ENCODE results near the gene ZNF444. TPM values are rescaled to one million over a fixed set of nuclear protein-coding genes. Genes with fewer than 3 reads are reported as not detected.

Gene ZNF444
- polyA plus RNA-seq, 1 donor (not counting 4 experiments of a cell fraction or from before 2014, with no cell fraction given) = 9.1 TPM

DNA sequence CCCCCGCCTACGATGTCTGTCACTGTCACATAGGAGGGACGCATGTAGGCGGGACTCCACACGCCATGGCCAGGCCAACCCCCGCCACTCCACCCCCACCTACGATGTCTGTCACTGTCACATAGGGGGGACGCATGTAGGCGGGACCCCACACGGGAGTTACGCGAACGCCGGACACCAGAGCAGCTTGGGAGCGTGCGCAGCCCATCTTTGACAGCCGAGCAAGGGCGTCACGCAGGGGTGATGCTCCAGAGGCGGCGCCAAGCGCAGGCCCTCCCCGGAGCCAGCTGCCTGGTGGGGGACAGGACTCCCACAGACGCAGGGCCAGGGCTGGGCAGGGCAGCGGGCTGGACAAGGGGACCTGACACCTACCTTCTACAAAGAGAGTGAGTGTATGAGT lies 40.0 kb upstream of the ZNF444 start:
- Histone ChIP-seq H3K4me1 (ENCODE audit: control insufficient read depth, extremely low read depth, insufficient read depth, low read length) (peaks cover 3% of the 10 kb centered on the region), H3K9me1 (ENCODE audit: control insufficient read depth, extremely low read depth, insufficient read depth, low read length) (no peaks in the 10 kb centered on the region), H3K36me3 (ENCODE audit: control insufficient read depth in 2 of 2, extremely low read depth in 1 of 2, insufficient read depth in 2 of 2, low read length in 2 of 2) (peaks cover 11 to 16% of the 10 kb centered on the region in 2 experiments), H3K27me3 (ENCODE audit: control insufficient read depth, extremely low read depth, insufficient read depth, low read length) (no peaks in the 10 kb centered on the region), H3K9ac (ENCODE audit: control insufficient read depth, extremely low read depth, insufficient read depth, low read length) (no peak overlapping the region), H2AFZ (ENCODE audit: control insufficient read depth, low read length) (no peak overlapping the region), H3K9me3 (ENCODE audit: control insufficient read depth, low read depth, low read length) (no peaks in the 10 kb centered on the region), H3K27ac (ENCODE audit: control insufficient read depth, insufficient read depth, low read length) (no peak overlapping the region), H3K4me3 (ENCODE audit: control insufficient read depth in 2 of 3, extremely low read depth in 1 of 3, insufficient read depth in 2 of 3, low read depth in 1 of 3, low read length in 3 of 3) (no peak overlapping the region), H4K20me1 (ENCODE audit: control insufficient read depth, extremely low read depth, insufficient read depth, low read length) (peaks cover 14% of the 10 kb centered on the region), H3K79me2 (ENCODE audit: control insufficient read depth, insufficient read depth, low read length) (peaks cover 68% of the 10 kb centered on the region), H3K4me2 (ENCODE audit: control insufficient read depth, extremely low read depth, insufficient read depth, low read depth, low read length) (no peak overlapping the region)
- DNase-seq (ENCODE audit: low read depth, low spot score) = no peak
- TF ChIP-seq EZH2 (IDR thresholded peaks at IDR 0.05; ENCODE audit: low read length) (no peak), CTCF (optimal IDR thresholded peaks at IDR 0.05 in 1 of 3, IDR thresholded peaks at IDR 0.05 in 1 of 3, conservative IDR thresholded peaks at IDR 0.05 in 1 of 3; ENCODE audit: extremely low read depth in 1 of 3, insufficient read depth in 2 of 3, low read length in 3 of 3) (no peak)
- dilution Hi-C loops (cut with MboI; ENCODE audit: extremely low pct_ligation_motif_present, low sequenced_read_pairs) = no loop called here
- no peak for FAIRE-seq

DNA sequence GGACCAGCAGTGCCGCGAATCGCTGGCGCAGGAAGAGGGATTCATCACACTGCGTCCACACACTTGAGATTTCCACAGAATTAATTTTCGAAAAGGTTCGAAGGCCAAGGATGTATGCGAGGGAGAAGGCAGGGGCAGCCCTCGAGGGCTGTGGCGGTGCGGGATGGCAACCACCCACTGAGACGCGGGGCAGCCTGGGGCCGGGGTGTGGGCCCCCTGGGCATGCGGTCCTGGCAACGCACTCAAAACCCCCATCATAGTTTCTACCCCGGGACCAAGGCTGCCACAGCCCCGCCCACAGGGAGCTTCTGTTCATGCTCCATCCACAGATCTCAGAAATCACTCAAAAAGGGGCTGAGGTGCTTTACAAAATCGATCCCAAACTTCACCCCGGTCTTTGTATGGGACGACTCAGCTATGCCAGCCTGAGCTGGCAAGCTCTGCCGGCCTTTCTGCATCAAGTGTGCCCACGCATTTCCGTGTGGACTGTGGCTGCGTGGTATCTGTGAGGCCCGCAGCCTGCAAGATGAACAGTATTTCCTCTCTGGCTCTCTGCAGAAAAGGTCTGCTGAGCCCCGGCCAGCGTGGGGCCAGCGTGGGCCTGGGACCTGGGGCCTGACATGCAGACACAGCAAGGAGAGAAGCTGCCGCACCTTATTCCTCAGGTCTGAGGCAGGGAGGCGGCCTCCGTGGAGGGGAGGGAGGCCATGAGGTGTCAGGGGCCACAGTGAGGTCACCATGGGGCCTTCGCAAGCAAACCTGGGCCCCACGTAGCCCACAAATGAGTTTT lies 39.1 kb upstream of the ZNF444 start:
- TF ChIP-seq EZH2 (IDR thresholded peaks at IDR 0.05; ENCODE audit: low read length) (no peak), CTCF (optimal IDR thresholded peaks at IDR 0.05 in 1 of 3, IDR thresholded peaks at IDR 0.05 in 1 of 3, conservative IDR thresholded peaks at IDR 0.05 in 1 of 3; ENCODE audit: extremely low read depth in 1 of 3, insufficient read depth in 2 of 3, low read length in 3 of 3) (no peak)
- Histone ChIP-seq H3K4me3 (ENCODE audit: control insufficient read depth in 2 of 3, extremely low read depth in 1 of 3, insufficient read depth in 2 of 3, low read depth in 1 of 3, low read length in 3 of 3) (no peak overlapping the region), H3K4me2 (ENCODE audit: control insufficient read depth, extremely low read depth, insufficient read depth, low read depth, low read length) (no peak overlapping the region), H4K20me1 (ENCODE audit: control insufficient read depth, extremely low read depth, insufficient read depth, low read length) (peaks cover 18% of the 10 kb centered on the region), H3K9ac (ENCODE audit: control insufficient read depth, extremely low read depth, insufficient read depth, low read length) (no peak overlapping the region), H3K4me1 (ENCODE audit: control insufficient read depth, extremely low read depth, insufficient read depth, low read length) (peaks cover 3% of the 10 kb centered on the region), H2AFZ (ENCODE audit: control insufficient read depth, low read length) (no peak overlapping the region), H3K27me3 (ENCODE audit: control insufficient read depth, extremely low read depth, insufficient read depth, low read length) (no peaks in the 10 kb centered on the region), H3K36me3 (ENCODE audit: control insufficient read depth in 2 of 2, extremely low read depth in 1 of 2, insufficient read depth in 2 of 2, low read length in 2 of 2) (peaks cover 14 to 18% of the 10 kb centered on the region in 2 experiments), H3K27ac (ENCODE audit: control insufficient read depth, insufficient read depth, low read length) (no peak overlapping the region), H3K9me1 (ENCODE audit: control insufficient read depth, extremely low read depth, insufficient read depth, low read length) (no peaks in the 10 kb centered on the region), H3K9me3 (ENCODE audit: control insufficient read depth, low read depth, low read length) (no peaks in the 10 kb centered on the region), H3K79me2 (ENCODE audit: control insufficient read depth, insufficient read depth, low read length) (peaks cover 73% of the 10 kb centered on the region)
- no peak for FAIRE-seq
- dilution Hi-C loops (cut with MboI; ENCODE audit: extremely low pct_ligation_motif_present, low sequenced_read_pairs) = no loop called here
- no peak for DNase-seq (ENCODE audit: low read depth, low spot score)

All from keratinocyte (primary cell).